HG03060 (cell line): Measurements from ENCODE around the gene ADAMTSL1.

Experiments used
- ATAC-seq: cut with Tn5 transposase; IDR thresholded peaks from one replicate; pipeline ENCODE4 v1.9.1; 2021; ENCODE audit warnings: low read depth, moderate number of reproducible peaks; ENCODE audit not compliant: unreplicated experiment

The ADAMTSL1 gene

DNA sequence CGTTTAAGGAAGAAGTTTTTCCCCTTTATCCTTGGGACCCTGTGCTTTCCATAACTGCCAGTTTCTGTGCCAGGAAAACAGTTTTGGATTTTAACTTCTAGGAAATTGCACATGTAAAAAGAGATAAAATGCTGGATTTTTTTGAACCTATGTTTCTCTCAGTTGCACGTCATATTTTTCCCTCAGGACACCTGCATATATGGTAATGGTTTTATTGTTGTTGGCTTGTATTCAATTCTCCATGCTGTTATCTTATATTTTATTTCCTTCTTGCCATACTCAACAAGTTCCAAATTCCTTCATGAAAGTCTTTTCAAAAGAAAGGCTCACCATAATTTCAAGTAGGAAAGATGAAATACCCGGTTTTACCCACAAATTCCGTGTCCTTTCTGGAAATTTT lies 7.9 kb upstream of the ADAMTSL1 start:
- ATAC-seq, result no peak

DNA sequence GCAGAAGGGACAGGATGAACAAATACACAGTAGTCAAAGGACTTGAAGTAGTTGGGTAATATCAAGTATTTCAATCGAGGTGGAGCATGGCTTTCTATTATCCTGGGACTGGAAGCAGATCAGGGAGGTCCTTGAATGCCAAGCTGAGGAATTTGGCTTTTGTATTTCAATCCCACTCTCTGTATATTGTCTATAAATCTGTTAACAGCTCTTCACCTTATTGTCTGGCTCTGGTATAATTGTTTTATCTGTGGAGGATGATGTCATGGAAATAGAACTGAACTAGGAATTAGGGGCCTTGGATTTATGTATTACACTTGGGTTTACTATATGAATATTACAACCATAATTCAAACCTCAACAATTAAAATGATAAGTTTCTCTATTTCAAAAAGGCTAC lies 6.3 kb upstream of the ADAMTSL1 start:
- no peak for ATAC-seq

DNA sequence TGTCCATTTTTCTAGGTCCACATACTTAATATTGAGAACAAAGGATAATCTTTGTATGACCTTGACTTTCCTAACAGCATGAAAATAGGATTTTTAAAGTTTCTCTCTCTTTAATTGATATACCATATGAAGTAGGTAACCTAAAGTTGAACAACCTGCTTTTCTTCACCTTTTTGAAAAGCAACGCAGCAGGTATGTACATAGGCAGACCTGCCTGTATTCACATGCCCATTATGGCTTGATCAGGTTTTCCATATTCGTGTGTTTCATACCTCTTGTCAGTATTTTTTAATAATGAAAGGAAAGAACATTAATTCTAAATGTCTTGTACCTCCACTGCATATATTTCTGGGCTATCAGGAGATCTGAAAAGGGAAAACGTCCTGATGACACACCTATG lies 1.5 kb upstream of the ADAMTSL1 start:
- no peak for ATAC-seq

DNA sequence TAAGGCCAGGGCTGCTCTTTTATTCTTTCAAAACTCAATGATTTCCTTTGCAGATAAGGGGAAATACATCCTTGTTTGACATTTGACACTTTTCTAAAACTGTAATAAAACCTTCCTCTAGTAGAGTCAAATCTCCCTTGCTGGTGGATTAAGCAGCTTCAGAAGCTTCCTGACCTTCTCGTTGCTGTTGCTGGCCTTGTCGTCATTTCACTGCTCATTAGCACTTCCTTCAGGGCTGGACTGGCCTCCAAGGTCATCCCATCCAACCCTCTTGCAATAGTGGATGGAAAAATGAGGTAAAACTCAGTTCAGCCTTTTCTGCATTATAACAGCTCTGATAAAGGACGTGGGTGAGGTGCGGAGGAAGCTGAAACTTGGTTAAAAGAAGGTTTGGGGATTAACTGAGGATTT lies 1.1 kb upstream of the ADAMTSL1 start:
- no peak for ATAC-seq

DNA sequence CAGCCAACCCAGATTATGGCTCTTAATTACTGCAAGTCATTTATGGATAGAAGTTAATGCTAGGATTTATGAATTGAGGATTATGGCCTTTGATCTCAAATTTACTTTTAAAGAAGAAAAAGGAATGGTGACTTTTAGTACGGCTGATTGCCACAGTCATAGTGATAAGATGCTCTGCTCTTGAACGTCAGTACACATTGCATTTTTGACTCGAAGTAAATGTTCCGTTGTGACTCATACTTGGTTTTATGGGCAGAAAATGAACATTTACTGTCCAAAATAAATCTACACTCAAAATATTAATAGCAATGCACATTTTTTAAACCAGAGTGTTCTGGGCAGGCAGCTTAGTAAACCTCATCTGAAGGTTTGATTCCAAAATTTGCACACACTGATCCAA lies 830 bp downstream of the ADAMTSL1 start:
- no peak for ATAC-seq

DNA sequence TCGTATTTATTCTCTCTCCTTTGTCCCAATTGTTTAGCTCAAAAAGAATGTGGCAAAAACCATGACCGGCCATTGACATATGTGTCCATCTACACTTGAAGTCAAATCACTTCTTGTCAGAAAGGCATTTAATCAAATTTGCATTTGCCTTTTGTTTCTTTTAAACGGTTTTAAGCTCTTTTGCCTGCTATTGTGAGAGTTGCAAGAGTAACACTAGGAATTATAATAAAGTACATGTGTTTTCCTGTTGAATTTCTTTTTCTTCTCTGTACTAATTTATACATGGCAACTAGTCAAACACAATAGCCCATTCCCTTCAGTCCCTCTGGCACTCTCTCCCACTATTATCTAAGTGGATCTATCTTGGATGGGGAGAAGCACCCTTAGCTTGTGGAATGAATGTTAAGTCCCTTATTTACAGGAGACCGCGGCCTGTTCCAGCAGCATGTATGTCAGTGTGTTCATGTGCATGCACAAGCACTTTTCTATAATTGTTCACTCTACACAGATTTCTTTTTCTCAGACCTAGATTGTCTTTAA lies 3.2 kb downstream of the ADAMTSL1 start:
- no peak for ATAC-seq

DNA sequence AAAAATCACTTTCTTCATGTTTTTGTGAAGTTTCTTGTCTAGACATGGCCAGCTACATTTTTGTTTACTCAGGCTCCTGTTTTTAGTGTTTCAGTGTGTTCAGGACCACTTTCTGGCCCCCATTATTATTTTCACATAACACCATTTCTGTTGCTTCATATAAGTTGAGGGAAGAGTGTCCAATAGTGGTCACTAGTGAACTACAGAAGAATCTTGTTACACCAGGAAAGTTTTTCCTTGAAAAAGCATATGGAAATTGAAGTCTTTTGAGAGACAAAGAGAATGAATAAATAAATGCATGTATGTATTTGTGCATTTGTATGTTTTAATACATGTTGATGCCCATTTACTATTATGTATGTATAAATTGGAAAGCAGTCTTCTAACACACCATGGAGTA lies 3.8 kb downstream of the ADAMTSL1 start:
- ATAC-seq, result no peak

DNA sequence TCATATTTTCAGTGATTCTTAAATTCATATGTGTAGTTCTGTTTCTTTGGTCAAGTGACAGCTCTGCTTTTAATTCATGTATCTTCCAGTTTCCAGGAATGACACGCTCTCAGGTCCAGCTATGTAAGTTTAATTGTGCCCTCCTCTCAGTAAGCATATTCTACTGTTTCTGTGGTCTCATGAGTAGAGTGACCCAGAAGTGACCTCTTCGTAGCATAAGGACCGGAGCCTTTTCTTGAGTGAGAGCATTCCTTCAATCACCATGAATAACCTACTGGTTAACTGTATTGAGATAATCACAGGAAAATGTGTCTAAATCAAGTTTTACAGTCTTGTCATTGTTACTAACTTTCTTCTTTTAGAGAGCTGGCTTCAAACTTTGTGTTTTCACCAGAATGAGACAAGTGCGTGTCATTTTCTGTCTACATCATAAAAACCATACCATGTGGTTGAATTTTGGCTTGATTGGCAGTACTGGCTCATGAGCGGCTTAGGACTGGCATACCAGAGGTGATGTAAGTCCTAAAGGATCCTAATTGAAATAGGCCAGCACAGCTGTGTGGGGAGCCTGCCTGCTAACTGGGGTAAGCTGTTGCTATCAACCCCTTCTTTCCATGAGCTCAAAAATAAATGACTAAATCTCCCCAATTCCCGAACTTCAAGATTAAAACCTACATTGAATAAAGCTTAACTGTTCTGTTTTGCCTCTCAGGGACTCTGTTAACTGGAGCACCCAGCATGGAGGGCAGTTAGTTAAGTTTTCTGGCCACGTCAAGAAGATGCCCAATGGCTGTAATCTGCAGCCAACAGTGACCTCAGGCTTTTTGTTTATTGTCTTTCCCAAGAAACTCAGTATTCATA lies 4.8 kb downstream of the ADAMTSL1 start:
- no peak for ATAC-seq

DNA sequence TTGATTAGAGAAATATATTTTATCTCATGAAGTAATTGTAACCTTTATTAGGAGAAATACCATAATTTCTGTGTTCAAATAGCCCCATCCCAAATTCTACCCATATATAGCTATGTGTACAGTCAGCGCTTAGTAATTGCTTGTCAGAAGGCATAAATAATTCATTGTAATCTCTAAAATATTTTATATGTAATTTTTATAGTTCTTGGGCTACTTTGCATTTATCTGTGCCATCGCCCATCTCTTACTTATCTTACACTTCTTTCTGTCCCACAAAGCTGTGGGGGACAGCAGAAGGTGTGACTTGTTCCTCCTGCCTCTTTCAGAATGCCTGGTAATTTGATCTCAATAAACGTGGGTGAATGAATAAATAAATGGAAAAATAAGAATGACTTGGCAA lies 5.5 kb downstream of the ADAMTSL1 start:
- ATAC-seq, result no peak

DNA sequence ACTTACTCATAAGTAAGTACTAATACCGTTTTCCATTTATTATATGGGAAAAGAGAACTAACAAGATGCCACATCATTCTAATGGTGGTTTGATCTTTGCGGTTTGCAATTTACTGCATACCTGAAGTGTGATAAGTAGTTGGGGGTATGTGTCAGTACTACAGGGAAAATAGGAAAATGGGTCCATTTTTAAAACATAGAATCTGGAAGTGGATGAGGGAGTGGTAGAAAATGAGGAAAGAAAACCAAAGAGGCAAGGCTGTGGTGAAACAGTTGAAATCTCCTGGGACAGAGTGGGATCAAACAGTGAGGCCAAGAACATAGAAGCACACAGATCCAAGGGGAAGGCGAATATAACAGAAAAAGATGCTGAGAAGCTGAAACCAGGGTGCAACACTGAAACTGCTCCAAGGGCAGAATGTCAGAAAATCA lies 6.7 kb downstream of the ADAMTSL1 start:
- ATAC-seq, result no peak

DNA sequence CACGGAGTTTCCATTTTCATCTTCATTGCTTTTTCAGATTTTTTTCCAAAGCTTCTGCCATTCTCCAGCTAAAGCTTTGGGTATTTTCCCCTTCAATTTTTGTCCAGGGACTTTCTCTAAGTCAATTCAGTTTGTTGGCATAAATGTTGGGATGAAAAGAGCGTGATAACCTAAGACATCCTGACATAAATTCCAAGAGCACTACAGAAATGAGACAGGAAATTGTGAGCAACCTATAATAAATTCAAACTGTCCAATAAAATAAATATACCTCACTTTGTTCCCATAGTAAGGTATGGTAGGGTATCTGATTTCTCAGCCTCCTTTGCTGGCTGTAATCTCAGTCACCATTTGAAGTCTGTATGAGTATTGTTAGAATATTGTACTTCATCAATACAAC lies 8.4 kb downstream of the ADAMTSL1 start:
- no peak for ATAC-seq

DNA sequence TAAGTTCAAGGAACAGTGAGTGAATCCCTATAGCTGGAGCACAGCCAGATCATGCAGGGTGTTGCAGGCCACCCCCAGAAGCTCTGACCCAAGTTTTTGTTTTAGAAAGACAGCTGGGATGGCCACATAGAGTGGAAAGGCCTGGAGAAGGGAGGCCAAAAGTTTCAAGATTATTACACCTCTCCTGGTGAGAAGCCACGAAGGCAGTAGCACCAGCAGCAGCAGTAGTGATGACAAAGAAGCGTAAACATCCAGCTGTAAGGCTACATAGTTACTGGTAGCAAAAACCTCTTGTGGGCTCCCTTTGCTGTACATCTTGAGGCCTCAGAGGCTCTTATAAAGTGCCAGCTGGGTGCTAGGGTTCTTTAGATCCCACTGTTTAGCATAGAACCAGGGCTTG lies 11.8 kb downstream of the ADAMTSL1 start:
- ATAC-seq, result no peak

DNA sequence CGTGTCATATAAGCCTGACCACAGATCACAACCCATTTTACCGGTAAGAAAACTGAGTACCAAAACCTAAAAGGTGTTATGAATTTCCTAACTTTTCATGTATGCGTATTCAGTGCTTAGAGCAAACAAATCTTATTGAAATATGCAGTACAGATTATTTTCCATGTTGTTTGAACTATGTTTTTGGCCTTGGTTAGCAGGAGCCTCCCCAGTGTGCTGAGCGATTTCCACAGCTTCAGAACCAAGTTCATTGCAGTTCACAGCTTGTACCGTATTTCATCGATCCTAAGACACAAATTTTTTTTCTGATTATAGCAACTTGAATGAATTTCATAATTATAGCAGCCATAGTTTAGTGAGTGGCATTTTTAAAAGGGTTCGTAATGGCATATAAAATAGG lies 13.7 kb downstream of the ADAMTSL1 start:
- ATAC-seq, result no peak

DNA sequence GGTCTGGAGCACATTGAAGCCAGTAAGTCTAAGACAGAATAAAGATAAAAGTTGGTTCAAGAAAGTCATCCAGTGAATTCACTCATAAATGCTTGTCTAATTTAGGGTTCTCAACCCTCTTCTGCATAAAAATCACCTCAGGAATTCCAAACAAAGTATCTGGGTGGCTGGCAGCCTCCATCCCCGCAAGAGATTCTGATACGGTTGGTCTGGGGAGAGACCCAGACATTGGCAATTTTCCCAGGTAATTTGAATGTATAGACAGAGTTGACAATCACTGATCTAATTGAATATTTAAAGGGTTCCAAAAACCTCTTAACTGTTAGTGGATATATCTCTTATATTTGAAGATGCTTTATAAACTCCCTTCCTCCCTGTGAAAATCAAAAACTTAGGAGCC lies 14.9 kb downstream of the ADAMTSL1 start:
- ATAC-seq, result no peak

DNA sequence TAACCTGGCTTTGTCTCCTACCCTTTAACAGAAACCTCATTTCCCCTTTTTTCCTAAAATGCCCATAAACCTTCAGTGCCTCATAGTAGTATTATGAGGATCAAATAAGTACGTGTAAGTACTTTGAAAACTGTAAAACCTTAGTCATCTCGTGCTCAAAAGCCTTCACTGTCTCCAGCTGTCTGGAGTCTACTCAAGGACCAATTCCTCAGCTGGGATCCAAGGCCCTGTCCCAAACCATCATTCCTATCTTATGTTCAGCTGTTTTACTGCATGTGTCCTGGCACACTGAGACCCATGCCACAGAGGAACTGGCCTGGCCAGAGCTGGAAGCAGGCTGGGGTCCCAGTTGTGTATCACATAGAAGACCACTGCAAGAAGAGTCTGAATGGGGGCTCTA lies 15.9 kb downstream of the ADAMTSL1 start:
- ATAC-seq, result no peak

DNA sequence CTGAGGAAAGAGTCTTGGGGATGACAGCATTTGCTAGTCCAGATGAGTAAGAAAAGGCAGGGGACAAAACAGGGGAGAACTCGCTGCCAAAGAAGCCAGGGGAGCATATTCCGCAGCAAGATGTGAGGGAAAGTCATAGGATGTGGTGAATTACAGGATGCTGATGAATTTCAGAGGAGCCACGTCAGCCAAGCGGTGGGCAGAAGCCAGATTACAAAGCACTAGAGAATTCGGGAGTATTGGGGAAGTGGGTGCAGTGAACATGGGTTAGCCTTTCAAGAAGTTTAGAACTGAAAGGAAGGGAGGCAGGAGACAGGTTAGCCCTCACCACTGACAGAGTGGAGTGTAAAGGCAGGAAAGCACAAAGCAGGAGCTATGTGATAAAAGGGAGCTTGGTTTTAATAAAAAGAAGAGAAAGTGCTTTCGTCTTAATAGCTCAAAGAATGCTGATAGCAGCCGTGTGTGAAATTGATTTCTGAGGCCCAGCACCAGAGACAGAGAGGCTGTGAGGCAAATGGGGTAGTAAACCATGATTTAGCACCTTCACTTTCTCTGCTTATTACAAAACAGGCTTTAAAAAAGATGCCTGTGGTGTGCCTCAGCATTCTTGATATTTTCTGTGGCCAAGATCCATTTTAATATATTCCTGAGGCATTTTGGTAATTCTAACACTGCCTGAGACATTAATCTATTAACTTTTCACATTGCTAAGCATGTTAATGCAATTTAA lies 16.9 kb downstream of the ADAMTSL1 start:
- ATAC-seq, result no peak

DNA sequence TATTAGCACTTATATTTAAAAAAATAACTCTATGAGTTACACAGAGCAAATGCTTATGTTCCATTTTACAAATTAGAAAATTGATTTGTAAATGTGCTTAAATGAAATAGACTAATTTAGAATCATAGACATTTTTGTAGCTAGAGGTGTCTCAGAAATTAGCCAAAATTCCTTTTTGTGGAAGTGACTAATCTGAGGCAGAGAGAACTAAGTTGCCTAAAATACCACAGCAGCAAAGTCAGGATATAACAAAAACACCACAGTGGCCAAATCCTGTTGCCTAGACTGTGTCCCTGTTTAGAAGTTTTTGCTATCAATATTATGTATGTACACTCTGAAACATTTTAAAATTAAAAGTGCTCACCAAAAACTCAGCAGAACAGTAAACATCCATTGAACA lies 18.7 kb downstream of the ADAMTSL1 start:
- ATAC-seq, result no peak

DNA sequence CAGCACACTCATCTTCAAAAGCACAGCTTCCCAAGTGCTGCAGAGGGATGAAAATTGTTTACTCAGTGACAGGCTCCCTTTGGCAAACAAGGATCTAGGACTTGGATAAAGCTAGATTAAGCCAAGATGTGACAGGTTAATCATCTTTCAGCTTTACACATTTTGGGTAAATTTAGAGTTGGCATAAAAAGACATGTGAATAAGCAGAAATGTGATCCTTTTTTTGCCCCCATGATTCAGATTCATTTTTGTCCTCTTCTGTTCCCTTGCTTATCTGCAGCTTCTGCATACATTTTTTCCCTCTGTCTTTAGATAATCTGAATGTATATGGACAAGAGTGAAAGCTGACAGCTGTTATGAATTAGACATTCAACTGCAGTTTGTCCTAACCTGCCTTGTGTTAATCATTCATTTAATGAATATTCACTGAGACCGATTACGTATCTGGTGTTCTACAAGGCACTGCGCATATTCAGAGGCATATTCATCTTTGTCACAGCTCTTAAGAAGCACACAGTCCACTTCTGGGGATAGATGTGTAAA lies 19.6 kb downstream of the ADAMTSL1 start:
- no peak for ATAC-seq

DNA sequence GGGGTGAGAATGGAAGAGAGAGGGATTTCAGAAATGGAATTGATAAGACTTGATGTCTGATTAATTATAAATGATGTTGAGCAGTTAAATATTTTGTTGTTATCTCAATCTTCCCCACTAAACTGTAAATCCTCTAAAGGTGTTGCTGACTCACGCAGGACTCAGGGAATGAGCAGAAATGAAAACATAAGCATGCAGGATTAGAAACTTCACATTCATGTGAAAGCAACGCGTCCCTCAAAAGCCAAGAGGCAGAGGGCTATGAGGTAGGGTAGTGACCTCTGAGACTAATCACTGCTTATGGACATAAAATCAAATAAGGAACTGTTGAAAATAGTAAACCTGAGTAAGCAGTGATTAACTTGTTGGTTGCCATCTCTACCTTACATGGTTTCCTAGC lies 21.1 kb downstream of the ADAMTSL1 start:
- no peak for ATAC-seq

DNA sequence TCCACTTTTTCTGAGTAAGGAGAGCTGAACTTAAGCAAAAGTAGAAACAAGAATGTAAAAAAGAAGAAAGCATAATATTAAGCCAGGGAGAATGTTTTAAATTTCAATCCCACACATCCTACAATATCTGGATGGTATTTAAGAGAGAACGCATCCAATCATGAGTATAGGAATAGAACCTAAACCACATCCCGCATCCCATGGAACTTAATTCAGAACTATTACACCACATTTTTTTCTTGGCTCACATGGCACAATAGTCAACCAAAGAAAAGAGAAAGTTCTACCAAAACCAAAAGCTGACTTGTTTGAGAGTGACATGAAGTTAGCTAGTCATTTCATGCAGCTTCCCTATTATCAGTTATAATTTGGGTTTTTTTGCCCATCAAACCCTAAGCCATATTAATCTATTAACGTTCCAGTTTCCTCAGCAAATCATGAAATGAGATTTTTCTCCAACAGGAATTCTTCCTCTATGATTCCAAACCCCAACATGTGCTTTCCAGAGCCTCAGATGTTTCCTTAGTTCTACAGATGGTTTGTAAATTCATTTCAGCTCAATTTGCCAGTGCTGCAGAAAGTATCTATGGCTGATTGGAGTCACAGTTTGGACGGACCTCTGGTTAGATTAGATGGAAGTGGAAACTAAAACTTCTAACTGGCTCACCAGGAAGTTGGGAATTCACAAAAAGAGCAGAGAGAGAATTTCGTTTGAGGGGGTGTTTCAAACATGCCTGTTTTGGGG lies 22.5 kb downstream of the ADAMTSL1 start:
- ATAC-seq, result no peak

DNA sequence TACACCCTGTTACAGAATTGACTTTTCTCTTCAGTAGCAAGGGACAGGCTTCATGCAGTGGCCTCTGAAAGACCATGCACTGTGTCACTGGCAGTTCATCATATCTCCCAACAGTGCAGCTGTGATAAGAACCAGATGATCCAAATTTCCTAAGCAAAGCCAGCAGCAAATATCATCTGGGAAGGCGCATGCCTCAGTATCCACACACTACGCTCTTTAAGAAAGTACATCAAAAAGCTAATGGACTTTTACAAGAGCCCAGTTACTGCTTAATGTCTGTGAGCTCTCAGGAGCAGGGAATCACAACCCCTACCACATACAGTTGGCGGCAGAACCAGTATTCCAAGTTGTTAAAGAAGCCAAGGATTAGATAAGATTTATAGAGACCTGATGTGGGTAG lies 25.1 kb downstream of the ADAMTSL1 start:
- ATAC-seq, result no peak
